ENCODE measurements around the gene GASK1A. TPM values are rescaled to one million over a fixed set of nuclear protein-coding genes. Genes with fewer than 3 reads are reported as not detected.

The GASK1A gene
- total RNA-seq, 1 donor: 0.63 TPM

- no peak overlapping the region for H3K4me3 ChIP-seq (ENCODE audit: low read depth, low read length)
- TF ChIP-seq CTCF (IDR thresholded peaks at IDR 0.05; ENCODE audit: insufficient read depth, low read length): no peak
- DNase-seq (ENCODE audit: low read depth): peak; percentile 31
Measured at GRCh38 chr3:43019006-43019809, 40.1 kb downstream of the GASK1A start.

DNA sequence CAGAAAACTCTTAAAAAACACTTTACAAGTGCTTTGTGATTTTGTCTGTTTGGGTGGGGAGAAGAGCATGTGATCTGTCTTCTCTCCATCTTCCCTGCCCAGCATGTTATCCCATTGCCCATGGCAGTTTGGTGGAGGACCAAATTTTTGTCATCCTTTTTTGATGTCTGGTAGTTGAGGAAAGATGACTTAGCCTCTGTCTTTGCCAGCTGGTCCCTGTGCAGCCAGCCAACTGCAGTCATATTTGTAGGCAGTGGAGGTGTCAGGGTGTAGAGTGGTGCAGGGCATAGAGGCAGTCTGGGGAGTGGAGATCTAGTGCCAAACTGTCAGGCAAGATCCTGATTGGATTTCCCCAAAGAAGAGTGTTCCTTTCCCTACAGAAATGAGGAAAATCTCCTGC is 40.7 kb downstream of the GASK1A start:
- TF ChIP-seq CTCF (IDR thresholded peaks at IDR 0.05; ENCODE audit: insufficient read depth, low read length): no peak
- DNase-seq (ENCODE audit: low read depth): no peak
- no peak overlapping the region for H3K4me3 ChIP-seq (ENCODE audit: low read depth, low read length)

GRCh38 chr3:43021186-43021585 is 42.1 kb downstream of the GASK1A start:
- no peak for DNase-seq (ENCODE audit: low read depth)
- no peak overlapping the region for H3K4me3 ChIP-seq (ENCODE audit: low read depth, low read length)
- TF ChIP-seq CTCF (IDR thresholded peaks at IDR 0.05; ENCODE audit: insufficient read depth, low read length): no peak

GRCh38 chr3:43022121-43022520 is 43.0 kb downstream of the GASK1A start:
- DNase-seq (ENCODE audit: low read depth): no peak
- TF ChIP-seq CTCF (IDR thresholded peaks at IDR 0.05; ENCODE audit: insufficient read depth, low read length): no peak
- H3K4me3 ChIP-seq (ENCODE audit: low read depth, low read length): no peak overlapping the region

DNA sequence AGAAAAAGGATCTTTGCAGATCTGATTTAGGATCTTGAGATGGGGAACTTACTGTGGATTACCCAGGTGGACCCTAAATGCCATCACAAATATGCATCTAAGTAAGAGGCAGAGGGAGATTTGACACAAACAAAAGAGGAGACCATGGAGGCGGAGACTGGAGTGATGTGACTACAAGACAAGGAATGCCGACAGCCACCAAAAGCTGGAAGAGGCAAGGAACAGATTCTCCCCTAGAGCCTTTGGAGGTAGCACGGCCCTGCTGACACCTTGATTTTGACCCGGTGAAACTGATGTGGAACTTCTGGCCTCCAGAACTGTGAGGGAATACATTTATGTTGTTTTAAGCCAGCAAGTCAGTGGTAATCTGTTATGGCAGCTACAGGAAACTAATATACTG is 44.0 kb downstream of the GASK1A start:
- no peak overlapping the region for H3K4me3 ChIP-seq (ENCODE audit: low read depth, low read length)
- no peak for DNase-seq (ENCODE audit: low read depth)
- TF ChIP-seq CTCF (IDR thresholded peaks at IDR 0.05; ENCODE audit: insufficient read depth, low read length): no peak

- TF ChIP-seq CTCF (IDR thresholded peaks at IDR 0.05; ENCODE audit: insufficient read depth, low read length): no peak
- H3K4me3 ChIP-seq (ENCODE audit: low read depth, low read length): no peak overlapping the region
- no peak for DNase-seq (ENCODE audit: low read depth)
Measured at GRCh38 chr3:43023746-43024145, 44.6 kb downstream of the GASK1A start.

All from fibroblast of the aortic adventitia (primary cell).